Measurements from ENCODE around the gene TUBA8.

The TUBA8 gene

GRCh38 chr22:18075720-18076497 is 34.7 kb upstream of the TUBA8 start:
- in situ Hi-C loops (cut with MboI; ENCODE audit: low sequenced_read_pairs), result no loop called here

GRCh38 chr22:18077087-18077638 is 33.4 kb upstream of the TUBA8 start:
- in situ Hi-C loops (cut with MboI; ENCODE audit: low sequenced_read_pairs), result no loop called here

- in situ Hi-C loops (cut with MboI; ENCODE audit: low sequenced_read_pairs), result no loop called here
Measured at GRCh38 chr22:18077639-18078328, 32.8 kb upstream of the TUBA8 start, which contains the start of gene PEX26. Gene PEX26, plus strand, starts transcription at chr22:18077990. Its CDS starts 387 bp downstream, at chr22:18078377.

GRCh38 chr22:18078329-18079041 is 32.1 kb upstream of the TUBA8 start:
- in situ Hi-C loops (cut with MboI; ENCODE audit: low sequenced_read_pairs), result no loop called here

GRCh38 chr22:18079706-18080233 is 30.8 kb upstream of the TUBA8 start:
- in situ Hi-C loops (cut with MboI; ENCODE audit: low sequenced_read_pairs), result no loop called here

GRCh38 chr22:18081416-18081815 is 29.2 kb upstream of the TUBA8 start:
- in situ Hi-C loops (cut with MboI; ENCODE audit: low sequenced_read_pairs), result no loop called here

- in situ Hi-C loops (cut with MboI; ENCODE audit: low sequenced_read_pairs), result no loop called here
Measured at GRCh38 chr22:18082467-18082866, 28.1 kb upstream of the TUBA8 start.

GRCh38 chr22:18083406-18083805 is 27.2 kb upstream of the TUBA8 start:
- in situ Hi-C loops (cut with MboI; ENCODE audit: low sequenced_read_pairs), result no loop called here

GRCh38 chr22:18085188-18085587 is 25.4 kb upstream of the TUBA8 start:
- in situ Hi-C loops (cut with MboI; ENCODE audit: low sequenced_read_pairs), result no loop called here

GRCh38 chr22:18087350-18087855 is 23.2 kb upstream of the TUBA8 start:
- in situ Hi-C loops (cut with MboI; ENCODE audit: low sequenced_read_pairs), result no loop called here

- in situ Hi-C loops (cut with MboI; ENCODE audit: low sequenced_read_pairs), result no loop called here
Measured at GRCh38 chr22:18088825-18089568, 21.6 kb upstream of the TUBA8 start.

GRCh38 chr22:18090286-18090685 is 20.3 kb upstream of the TUBA8 start:
- in situ Hi-C loops (cut with MboI; ENCODE audit: low sequenced_read_pairs), result no loop called here

- in situ Hi-C loops (cut with MboI; ENCODE audit: low sequenced_read_pairs), result no loop called here
Measured at GRCh38 chr22:18091478-18091877, 19.1 kb upstream of the TUBA8 start.

GRCh38 chr22:18091916-18092526 is 18.6 kb upstream of the TUBA8 start:
- in situ Hi-C loops (cut with MboI; ENCODE audit: low sequenced_read_pairs), result no loop called here

GRCh38 chr22:18093661-18094060 is 16.9 kb upstream of the TUBA8 start:
- in situ Hi-C loops (cut with MboI; ENCODE audit: low sequenced_read_pairs), result no loop called here

- in situ Hi-C loops (cut with MboI; ENCODE audit: low sequenced_read_pairs), result no loop called here
Measured at GRCh38 chr22:18095101-18095805, 15.4 kb upstream of the TUBA8 start.

- in situ Hi-C loops (cut with MboI; ENCODE audit: low sequenced_read_pairs), result no loop called here
Measured at GRCh38 chr22:18096823-18097222, 13.8 kb upstream of the TUBA8 start.

- in situ Hi-C loops (cut with MboI; ENCODE audit: low sequenced_read_pairs), result no loop called here
Measured at GRCh38 chr22:18100781-18101180, 9.8 kb upstream of the TUBA8 start.

GRCh38 chr22:18101536-18101935 is 9.1 kb upstream of the TUBA8 start:
- in situ Hi-C loops (cut with MboI; ENCODE audit: low sequenced_read_pairs), result no loop called here

All from HL-60/S4 (cell line).